ENCODE results near the gene TMUB1. TPM values are rescaled to one million over a fixed set of nuclear protein-coding genes. Genes with fewer than 3 reads are reported as not detected.
A peak's percentile ranks its signal among the peaks of the same experiment; 100 is the strongest.
"Not testable (repeated sequence)": the region's sequence is repeated elsewhere in the genome, so short reads cannot be mapped to it uniquely, and the experiment has no call there.

The TMUB1 gene
- total and polyA plus RNA-seq, 4 experiments from 2014 or later, result 42.6 to 66.7 (median 48.8) TPM

- peaks cover 0 to 2% (median 0%) of the 10 kb centered on the region in 8 donors for H3K9me3 Mint-ChIP-seq
- peaks cover 0 to 17% (median 8%) of the 10 kb centered on the region in 4 donors for H3K4me1 Mint-ChIP-seq
- no peaks in the 10 kb centered on the region for H3K27me3 Mint-ChIP-seq
- CTCF ChIA-PET (ENCODE audit: partially characterized antibody), result interaction anchor here (1.4 kb wide), 1 partner anchor 80 kb away, joined by 3 read pairs; no protein-coding TSS in a partner anchor
- no peaks in the 10 kb centered on the region for H3K36me3 ChIP-seq (ENCODE audit: insufficient read depth, low read length)
- no peak overlapping the region for H3K4me3 Mint-ChIP-seq
- H3K4me3 ChIP-seq (ENCODE audit: low read length in 2 of 2), result no peak overlapping the region
- H3K27ac ChIP-seq (ENCODE audit: low read depth, low read length), result no peak overlapping the region
- no peaks in the 10 kb centered on the region for H3K27me3 ChIP-seq (ENCODE audit: insufficient read depth, low read length)
- H3K9me3 ChIP-seq (ENCODE audit: control insufficient read depth in 1 of 2, low read length in 2 of 2), result no peaks in the 10 kb centered on the region
- no peak overlapping the region for H3K27ac Mint-ChIP-seq
- POLR2A ChIA-PET (ENCODE audit: partially characterized antibody), result no interaction called here
- peaks cover 8% of the 10 kb centered on the region for H3K4me1 ChIP-seq (ENCODE audit: insufficient read depth, low read length)
- peaks cover 4 to 19% of the 10 kb centered on the region in 2 donors for H3K36me3 Mint-ChIP-seq
- intact Hi-C loops (cut with micrococcal nuclease), result loop anchor here (5.0 kb wide), 1 partner anchor 732 kb away; no protein-coding TSS in a partner anchor
- DNase-seq, result no peak
Observed at GRCh38 chr7:151043959-151044358, 39.3 kb downstream of the TMUB1 start.

GRCh38 chr7:151043449-151043848 is 39.8 kb downstream of the TMUB1 start:
- H3K4me3 Mint-ChIP-seq; DNase-seq; H3K27me3 Mint-ChIP-seq; H3K27ac ChIP-seq (ENCODE audit: low read depth, low read length); H3K27me3 ChIP-seq (ENCODE audit: insufficient read depth, low read length); POLR2A ChIA-PET (ENCODE audit: partially characterized antibody); CTCF ChIA-PET (ENCODE audit: partially characterized antibody); H3K9me3 Mint-ChIP-seq; H3K36me3 ChIP-seq (ENCODE audit: insufficient read depth, low read length); H3K4me3 ChIP-seq (ENCODE audit: low read length in 2 of 2); H3K27ac Mint-ChIP-seq; H3K9me3 ChIP-seq (ENCODE audit: control insufficient read depth in 1 of 2, low read length in 2 of 2): not testable (repeated sequence)
- peaks cover 0 to 17% (median 8%) of the 10 kb centered on the region in 4 donors for H3K4me1 Mint-ChIP-seq
- H3K36me3 Mint-ChIP-seq, result peaks cover 4 to 19% of the 10 kb centered on the region in 2 donors
- H3K4me1 ChIP-seq (ENCODE audit: insufficient read depth, low read length), result peaks cover 13% of the 10 kb centered on the region
- intact Hi-C loops (cut with micrococcal nuclease), result loop anchor here (5.0 kb wide), 1 partner anchor 731 kb away; no protein-coding TSS in a partner anchor

- ChIA-PET CTCF (ENCODE audit: partially characterized antibody) (no interaction called here), POLR2A (ENCODE audit: partially characterized antibody) (interaction anchor here (1.1 kb wide), 1 partner anchor 10 kb away, joined by 3 read pairs; no protein-coding TSS in a partner anchor)
- Histone ChIP-seq H3K27ac (ENCODE audit: low read depth, low read length) (no peak overlapping the region), H3K4me3 (ENCODE audit: low read length in 2 of 2) (no peak overlapping the region), H3K9me3 (ENCODE audit: control insufficient read depth in 1 of 2, low read length in 2 of 2) (no peaks in the 10 kb centered on the region), H3K36me3 (ENCODE audit: insufficient read depth, low read length) (peaks cover 8% of the 10 kb centered on the region), H3K4me1 (ENCODE audit: insufficient read depth, low read length) (peaks cover 13% of the 10 kb centered on the region), H3K27me3 (ENCODE audit: insufficient read depth, low read length) (no peaks in the 10 kb centered on the region)
- no peak overlapping the region for H3K4me3 Mint-ChIP-seq
- peaks cover 0 to 13% (median 11%) of the 10 kb centered on the region in 4 donors for H3K4me1 Mint-ChIP-seq
- H3K27me3 Mint-ChIP-seq, result no peaks in the 10 kb centered on the region
- H3K27ac Mint-ChIP-seq, result peak overlapping the region in 2 of 7 donors; percentile 41 to 69
- peaks cover 9 to 25% of the 10 kb centered on the region in 2 donors for H3K36me3 Mint-ChIP-seq
- DNase-seq, result no peak
- H3K9me3 Mint-ChIP-seq, result peaks cover 0 to 2% (median 0%) of the 10 kb centered on the region in 8 donors
- intact Hi-C loops (cut with micrococcal nuclease), result loop anchor here (5.0 kb wide), 1 partner anchor 728 kb away; no protein-coding TSS in a partner anchor
Observed at GRCh38 chr7:151040616-151041375, 42.5 kb downstream of the TMUB1 start.

GRCh38 chr7:151039850-151040548 is 43.3 kb downstream of the TMUB1 start:
- Histone ChIP-seq H3K27ac (ENCODE audit: low read depth, low read length) (no peak overlapping the region), H3K4me1 (ENCODE audit: insufficient read depth, low read length) (peaks cover 13% of the 10 kb centered on the region), H3K9me3 (ENCODE audit: control insufficient read depth in 1 of 2, low read length in 2 of 2) (no peaks in the 10 kb centered on the region), H3K27me3 (ENCODE audit: insufficient read depth, low read length) (no peaks in the 10 kb centered on the region), H3K4me3 (ENCODE audit: low read length in 2 of 2) (no peak overlapping the region), H3K36me3 (ENCODE audit: insufficient read depth, low read length) (peaks cover 16% of the 10 kb centered on the region)
- intact Hi-C loops (cut with micrococcal nuclease), result loop anchor here (5.0 kb wide), 1 partner anchor 728 kb away; no protein-coding TSS in a partner anchor
- Mint-ChIP-seq H3K27ac (no peak overlapping the region), H3K4me3 (no peak overlapping the region), H3K4me1 (peaks cover 0 to 13% (median 11%) of the 10 kb centered on the region in 4 donors), H3K9me3 (peaks cover 0 to 2% (median 0%) of the 10 kb centered on the region in 8 donors), H3K27me3 (no peaks in the 10 kb centered on the region), H3K36me3 (peaks cover 9 to 25% of the 10 kb centered on the region in 2 donors)
- DNase-seq, result no peak
- ChIA-PET POLR2A (ENCODE audit: partially characterized antibody) (interaction anchor here (1.4 kb wide), 1 partner anchor 22 kb away, joined by 3 read pairs; no protein-coding TSS in a partner anchor), CTCF (ENCODE audit: partially characterized antibody) (interaction anchor here (1.5 to 1.9 kb wide), 2 partner anchors 31 to 84 kb away, joined by 4 read pairs; no protein-coding TSS in a partner anchor)

GRCh38 chr7:151038951-151039849 is 44.1 kb downstream of the TMUB1 start:
- Histone ChIP-seq H3K4me3 (ENCODE audit: low read length in 2 of 2) (no peak overlapping the region), H3K4me1 (ENCODE audit: insufficient read depth, low read length) (peaks cover 13% of the 10 kb centered on the region), H3K36me3 (ENCODE audit: insufficient read depth, low read length) (peaks cover 23% of the 10 kb centered on the region), H3K27me3 (ENCODE audit: insufficient read depth, low read length) (no peaks in the 10 kb centered on the region), H3K27ac (ENCODE audit: low read depth, low read length) (no peak overlapping the region), H3K9me3 (ENCODE audit: control insufficient read depth in 1 of 2, low read length in 2 of 2) (no peaks in the 10 kb centered on the region)
- Mint-ChIP-seq H3K27me3 (no peaks in the 10 kb centered on the region), H3K4me3 (no peak overlapping the region), H3K9me3 (peaks cover 0 to 2% (median 0%) of the 10 kb centered on the region in 8 donors), H3K4me1 (peaks cover 0 to 13% (median 11%) of the 10 kb centered on the region in 4 donors), H3K27ac (peak overlapping the region in 4 of 7 donors; percentile 52 to 72 (median 60)), H3K36me3 (peaks cover 9 to 18% of the 10 kb centered on the region in 2 donors)
- ChIA-PET CTCF (ENCODE audit: partially characterized antibody) (interaction anchor here (1.5 to 1.9 kb wide), 3 partner anchors 11 to 85 kb away, joined by 4 read pairs; partner anchors contain the start of gene ABCB8), POLR2A (ENCODE audit: partially characterized antibody) (interaction anchor here (1.4 kb wide), 1 partner anchor 23 kb away, joined by 3 read pairs; no protein-coding TSS in a partner anchor)
- DNase-seq, result peak in 1 of 5 donors; percentile 63
- intact Hi-C loops (cut with micrococcal nuclease), result no loop called here

GRCh38 chr7:151035902-151036301 is 47.4 kb downstream of the TMUB1 start:
- CTCF ChIA-PET (ENCODE audit: partially characterized antibody), result no interaction called here
- H3K4me3 Mint-ChIP-seq, result no peak overlapping the region
- no peak for DNase-seq
- peaks cover 0 to 2% (median 0%) of the 10 kb centered on the region in 8 donors for H3K9me3 Mint-ChIP-seq
- Histone ChIP-seq H3K4me1 (ENCODE audit: insufficient read depth, low read length) (peaks cover 13% of the 10 kb centered on the region), H3K27ac (ENCODE audit: low read depth, low read length) (no peak overlapping the region), H3K27me3 (ENCODE audit: insufficient read depth, low read length) (no peaks in the 10 kb centered on the region), H3K4me3 (ENCODE audit: low read length in 2 of 2) (no peak overlapping the region), H3K9me3 (ENCODE audit: control insufficient read depth in 1 of 2, low read length in 2 of 2) (no peaks in the 10 kb centered on the region), H3K36me3 (ENCODE audit: insufficient read depth, low read length) (peaks cover 38% of the 10 kb centered on the region)
- no peaks in the 10 kb centered on the region for H3K27me3 Mint-ChIP-seq
- peaks cover 12 to 28% of the 10 kb centered on the region in 2 donors for H3K36me3 Mint-ChIP-seq
- POLR2A ChIA-PET (ENCODE audit: partially characterized antibody), result interaction anchor here (0.8 to 1.0 kb wide), 2 partner anchors 22 to 160 kb away, joined by 3 read pairs; no protein-coding TSS in a partner anchor
- H3K4me1 Mint-ChIP-seq, result peaks cover 2 to 16% (median 12%) of the 10 kb centered on the region in 4 donors
- intact Hi-C loops (cut with micrococcal nuclease), result no loop called here
- H3K27ac Mint-ChIP-seq, result no peak overlapping the region

Measured in CD4-positive, alpha-beta memory T cell (primary cell).